Pulmonary artery endothelial cell (primary cell): Measurements from ENCODE around the gene PDE4D. TPM values are rescaled to one million over a fixed set of nuclear protein-coding genes. Genes with fewer than 3 reads are reported as not detected.
"Not testable (repeated sequence)": the region's sequence is repeated elsewhere in the genome, so short reads cannot be mapped to it uniquely, and the experiment has no call there.

Experiments
- DNase-seq: peaks from one replicate; pipeline ENCODE4 v3.0.0-alpha.2; 2011; ENCODE audit warnings: low read depth, low spot score
- total RNA-seq: library from RNA; depleted of rRNA; stranded (reverse); fragments of >200 nt; gene quantifications from 2 replicates; pipeline ENCODE4 v1.2.3, GENCODE V29; 2014

The PDE4D gene
- total RNA-seq, 1 donor from 2014 or later = 22.4 TPM

DNA sequence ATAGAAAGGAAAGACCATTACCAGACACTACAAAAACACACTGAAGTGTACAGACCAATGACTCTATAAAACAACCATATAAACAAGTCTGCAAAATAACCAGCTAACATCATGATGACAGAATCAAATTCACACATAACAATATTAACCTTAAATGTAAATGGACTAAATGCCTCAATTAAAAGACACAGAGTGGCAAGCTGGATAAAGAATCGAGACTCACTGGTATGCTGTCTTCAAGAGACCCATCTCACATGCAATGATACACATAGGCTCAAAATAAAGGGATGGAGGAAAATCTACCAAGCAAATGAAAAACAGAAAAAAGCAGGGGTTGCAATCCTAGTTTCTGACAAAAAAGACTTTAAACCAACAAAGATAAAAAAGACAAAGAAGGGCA, 519.5 kb downstream of the PDE4D start:
- DNase-seq = not testable (repeated sequence)

GRCh38 chr5:59371525-59372127, 521.9 kb downstream of the PDE4D start:
- DNase-seq = no peak

GRCh38 chr5:59368951-59369350, 524.6 kb downstream of the PDE4D start:
- no peak for DNase-seq

DNA sequence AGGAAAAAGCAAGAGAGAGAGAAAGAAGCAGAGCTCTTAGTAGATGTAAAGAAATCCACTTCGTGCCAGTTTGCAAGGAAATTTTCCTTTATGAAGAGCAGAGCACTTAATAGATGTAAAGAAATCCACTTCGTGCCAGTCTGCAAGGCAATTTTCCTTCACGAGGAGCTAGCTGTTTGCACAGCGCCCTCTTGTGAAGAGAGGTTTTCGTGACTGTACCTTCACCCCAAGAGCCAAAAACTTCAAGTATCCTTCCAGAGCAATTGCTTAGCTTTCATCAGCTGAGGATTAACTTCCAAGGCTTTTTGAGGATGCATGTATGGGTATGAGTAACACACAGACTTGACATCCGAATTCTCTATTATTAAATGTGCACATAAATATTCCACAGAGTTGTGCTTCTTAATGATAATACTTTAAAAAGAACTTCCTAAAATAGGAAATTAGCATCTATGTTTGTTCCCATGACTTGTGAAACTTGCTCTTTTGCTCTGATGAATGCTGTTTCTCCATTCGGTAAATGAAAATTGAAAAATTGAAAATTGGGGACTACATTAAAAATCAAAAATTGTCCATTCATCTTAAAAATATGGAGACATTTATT, 525.6 kb downstream of the PDE4D start:
- DNase-seq = peak; percentile 35

DNA sequence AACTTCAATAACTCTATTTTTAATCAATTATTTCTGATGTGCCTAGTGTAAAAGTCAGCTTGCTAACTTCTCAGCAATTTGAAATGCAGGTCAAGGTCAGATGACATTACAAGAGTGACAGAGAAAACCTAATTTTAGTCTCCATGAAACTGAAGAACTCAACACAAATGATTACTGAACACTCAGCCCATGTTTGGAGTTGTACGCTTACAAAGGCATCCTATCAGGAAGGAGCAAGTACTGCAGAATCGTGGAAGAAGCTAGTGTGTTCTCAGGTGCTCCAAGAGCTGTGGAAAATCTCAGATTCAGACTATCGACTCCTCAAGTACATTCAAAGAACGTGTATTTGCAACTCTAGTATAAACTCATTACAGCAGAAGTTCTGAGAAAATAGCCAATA, 526.7 kb downstream of the PDE4D start:
- no peak for DNase-seq

- DNase-seq = no peak
These were observed 531.1 kb downstream of the PDE4D start for GRCh38 chr5:59362438-59362837.

DNA sequence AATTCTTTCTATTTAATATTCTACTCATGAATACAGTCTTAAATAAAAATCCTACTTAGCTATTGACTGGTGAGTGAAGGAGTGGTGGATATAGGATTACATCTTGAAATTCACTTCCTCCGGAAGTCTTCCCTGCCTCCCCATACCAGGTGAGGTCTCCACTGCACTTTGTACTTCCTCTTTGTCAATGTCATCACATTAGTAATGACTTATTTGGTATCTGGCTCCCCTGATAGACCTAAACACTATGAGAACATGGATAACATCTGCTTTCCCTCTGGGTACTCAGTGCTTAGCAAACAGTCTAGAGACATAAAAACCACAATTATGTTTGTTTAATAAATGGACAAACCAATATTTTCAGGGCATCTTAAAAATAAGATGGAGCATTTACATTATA, 532.1 kb downstream of the PDE4D start:
- no peak for DNase-seq

DNA sequence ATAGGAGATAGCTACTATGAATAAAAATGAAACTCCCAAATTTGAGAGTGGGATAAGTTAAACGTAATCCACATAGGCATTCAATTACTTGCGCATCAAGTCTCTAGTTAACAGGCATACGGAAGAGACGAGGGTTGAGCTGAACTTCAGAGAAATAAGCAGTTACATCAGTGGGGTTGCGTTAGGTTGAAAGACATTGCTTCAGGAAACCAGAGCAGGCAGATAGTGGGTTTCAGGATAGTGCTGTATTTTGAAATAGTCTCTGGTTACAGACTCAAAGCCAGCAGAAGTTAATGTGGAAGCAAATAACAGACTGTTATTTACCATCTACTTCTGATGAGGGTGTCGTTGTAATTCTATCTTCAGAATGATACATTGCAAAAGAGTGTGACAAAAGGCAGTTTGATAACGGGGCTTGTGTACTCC, 533.4 kb downstream of the PDE4D start:
- no peak for DNase-seq

GRCh38 chr5:59358005-59358861, 535.3 kb downstream of the PDE4D start:
- no peak for DNase-seq

DNA sequence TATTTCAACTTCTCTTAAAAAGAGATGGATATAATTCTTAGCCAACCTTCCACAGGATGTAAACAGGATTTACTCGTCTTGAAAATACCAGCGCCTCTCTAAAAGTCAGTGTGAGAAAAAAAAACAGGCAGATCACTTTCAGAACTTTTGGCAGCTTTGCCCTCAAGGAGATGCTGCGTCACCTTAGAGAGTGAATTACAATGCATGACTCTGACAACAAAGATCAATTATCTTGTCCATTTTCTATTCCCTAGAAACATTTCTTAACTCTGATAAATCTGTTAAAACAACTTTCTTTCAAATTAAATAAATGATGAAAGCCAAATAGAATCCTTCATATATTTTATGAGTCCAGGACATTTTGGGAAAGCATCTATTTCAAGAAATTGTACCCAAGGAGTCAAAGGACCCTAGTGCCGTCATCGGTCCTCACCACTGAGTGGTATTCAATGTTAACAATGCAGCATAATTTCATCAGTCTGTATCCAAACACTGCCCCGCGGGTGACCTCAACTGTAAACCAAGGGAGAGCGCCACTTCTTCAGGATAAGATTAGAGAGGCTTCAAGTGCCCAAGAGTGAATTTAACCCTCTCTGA, 536.0 kb downstream of the PDE4D start:
- no peak for DNase-seq

DNA sequence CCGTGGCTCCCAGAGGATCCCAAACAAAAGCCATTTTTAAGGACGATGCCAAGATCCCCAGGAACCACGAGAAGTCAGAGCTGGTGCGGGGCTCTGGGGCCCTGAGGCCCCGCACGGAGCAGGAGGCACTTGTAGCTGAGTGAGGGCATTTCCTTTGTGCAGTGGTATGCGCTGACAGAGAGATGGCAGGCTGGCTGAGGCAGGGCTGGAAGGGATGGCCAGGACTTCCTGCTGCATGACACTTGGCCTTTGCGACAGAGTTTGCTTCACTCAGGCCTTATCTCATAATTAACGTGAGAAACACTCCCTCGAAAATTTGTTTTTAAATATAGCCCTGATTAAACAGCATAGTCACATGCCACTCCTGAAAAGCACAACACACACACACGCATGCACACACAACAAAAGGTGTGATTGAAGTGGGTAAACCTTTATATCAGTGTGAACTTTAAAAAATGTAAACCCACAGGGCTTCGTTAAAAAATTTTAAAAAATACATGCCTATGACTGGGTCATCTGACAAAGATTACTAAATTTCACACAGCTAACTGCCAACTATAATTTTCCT, 536.6 kb downstream of the PDE4D start:
- no peak for DNase-seq

DNA sequence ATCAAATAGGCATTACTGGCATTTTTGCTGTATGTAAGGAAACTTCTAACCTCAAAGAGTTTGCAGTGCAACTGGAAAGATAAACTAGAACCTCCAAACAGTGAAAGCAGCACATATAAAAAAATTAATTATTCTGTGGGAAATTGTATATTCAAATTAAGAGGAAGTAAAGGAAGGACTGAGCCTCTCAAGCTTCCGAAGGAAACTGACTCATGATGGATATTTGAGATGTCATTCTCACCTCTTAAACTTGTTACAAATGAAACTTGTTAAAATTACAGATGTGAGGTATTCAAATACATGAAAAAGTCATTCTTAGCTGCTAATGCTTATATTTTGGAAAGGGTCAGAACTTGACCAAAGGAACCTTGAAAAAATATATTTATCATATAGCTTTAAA, 538.7 kb downstream of the PDE4D start:
- DNase-seq = no peak

GRCh38 chr5:59354274-59354673, 539.3 kb downstream of the PDE4D start:
- no peak for DNase-seq

- no peak for DNase-seq
These were observed 542.3 kb downstream of the PDE4D start for GRCh38 chr5:59351076-59351794.

DNA sequence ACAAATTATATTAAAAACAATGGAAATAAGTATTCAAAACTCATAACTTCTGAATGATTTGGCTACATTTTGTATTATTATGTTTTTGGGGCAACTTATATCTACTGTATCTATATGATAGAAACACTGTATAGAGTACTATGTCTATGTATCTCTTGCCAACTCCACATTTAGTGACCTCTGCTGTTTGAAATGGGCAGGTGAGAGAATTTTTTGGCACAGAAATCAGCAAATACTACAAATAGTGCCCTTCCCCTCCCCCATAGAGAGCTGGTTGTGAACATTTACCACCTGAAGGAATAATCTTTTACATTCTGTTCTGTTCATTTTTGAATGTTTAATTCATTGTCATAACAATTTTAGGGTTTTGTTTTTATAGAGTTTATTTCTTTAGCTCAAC, 545.3 kb downstream of the PDE4D start:
- DNase-seq = no peak

DNA sequence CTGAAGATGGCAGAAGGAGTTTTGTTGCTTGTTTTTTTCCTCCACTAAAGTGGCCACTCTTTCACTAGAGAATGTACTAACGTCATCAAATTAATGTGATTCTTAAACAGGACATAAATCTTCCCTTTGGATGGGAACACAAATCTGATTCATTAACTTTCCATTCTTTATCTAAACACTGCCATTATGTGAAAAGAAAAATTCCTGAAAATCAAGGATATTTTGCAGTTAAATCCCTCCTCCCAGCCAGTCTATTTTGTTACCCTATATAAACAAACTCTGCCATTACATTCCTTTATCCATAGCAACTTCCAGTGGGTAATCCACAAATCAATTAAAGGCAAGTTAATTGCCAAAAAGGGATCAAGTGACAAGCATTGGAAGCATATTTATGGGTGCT, 546.5 kb downstream of the PDE4D start:
- DNase-seq = no peak

GRCh38 chr5:59346514-59346913, 547.0 kb downstream of the PDE4D start:
- no peak for DNase-seq

DNA sequence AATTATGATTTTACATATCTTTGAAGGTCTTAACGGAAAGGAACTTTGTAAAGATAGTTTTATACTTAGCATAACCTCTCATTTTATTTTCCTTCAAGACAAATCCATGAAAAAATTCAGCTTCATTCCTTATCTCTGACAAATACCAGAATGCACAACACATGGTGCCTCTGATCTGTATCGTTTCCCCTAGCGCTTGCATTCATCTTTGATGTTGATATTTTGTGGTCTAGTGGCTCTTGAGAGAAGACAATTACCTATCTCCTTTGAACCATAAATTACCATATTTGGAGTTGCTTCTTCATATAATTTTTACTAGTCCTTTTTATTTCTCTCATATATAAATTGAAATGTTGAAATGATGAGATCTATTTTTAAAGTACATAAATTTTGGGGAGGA, 551.3 kb downstream of the PDE4D start:
- no peak for DNase-seq

- no peak for DNase-seq
These were observed 551.8 kb downstream of the PDE4D start for GRCh38 chr5:59341760-59342159.

DNA sequence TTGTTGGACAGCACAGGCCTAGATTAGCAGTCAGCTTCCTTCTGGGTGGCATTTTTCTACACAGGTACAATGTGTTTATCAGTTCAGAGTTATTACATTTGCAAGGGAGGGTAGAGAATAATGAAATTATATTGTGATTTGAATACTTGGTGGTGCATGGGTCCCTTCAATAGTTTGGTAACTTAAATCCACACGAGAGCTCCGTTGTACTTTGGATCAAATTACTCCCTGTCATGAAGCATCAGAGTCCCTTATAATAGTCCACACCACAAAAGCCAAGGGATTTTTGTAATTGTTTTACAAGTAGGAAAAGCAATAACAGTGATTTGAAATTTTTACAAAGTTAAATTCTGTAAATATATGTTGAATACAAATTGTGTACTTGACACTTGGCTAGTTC, 552.4 kb downstream of the PDE4D start:
- DNase-seq = no peak

GRCh38 chr5:59340637-59341036, 552.9 kb downstream of the PDE4D start:
- no peak for DNase-seq
